Measurements from ENCODE around the gene ARMH2.

Gene ARMH2

GRCh38 chr6:24763578-24763977, 35.1 kb downstream of the ARMH2 start:
- H3K4me3 ChIP-seq (ENCODE audit: low read depth, low read length): no peak overlapping the region
- ChIA-PET POLR2A (no interaction called here), CTCF (interaction anchor here (1.2 to 1.6 kb wide), 2 partner anchors 180 to 182 kb away, joined by 4 to 5 read pairs; no protein-coding TSS in a partner anchor)
- no peak for TF ChIP-seq CTCF (IDR thresholded peaks at IDR 0.05; ENCODE audit: insufficient read depth, low read length, missing control alignments)
- DNase-seq (ENCODE audit: low read depth, low spot score): no peak

GRCh38 chr6:24761851-24762250, 36.9 kb downstream of the ARMH2 start:
- POLR2A ChIA-PET: no interaction called here
- TF ChIP-seq CTCF (IDR thresholded peaks at IDR 0.05; ENCODE audit: insufficient read depth, low read length, missing control alignments): no peak
- CTCF ChIA-PET: interaction anchor here (1.7 to 1.9 kb wide), 2 partner anchors 59 to 181 kb away, joined by 3 to 15 read pairs; no protein-coding TSS in a partner anchor
- no peak for DNase-seq (ENCODE audit: low read depth, low spot score)
- H3K4me3 ChIP-seq (ENCODE audit: low read depth, low read length): no peak overlapping the region

GRCh38 chr6:24761193-24761835, 37.4 kb downstream of the ARMH2 start:
- no peak for TF ChIP-seq CTCF (IDR thresholded peaks at IDR 0.05; ENCODE audit: insufficient read depth, low read length, missing control alignments)
- H3K4me3 ChIP-seq (ENCODE audit: low read depth, low read length): no peak overlapping the region
- CTCF ChIA-PET: interaction anchor here (1.7 to 1.9 kb wide), 2 partner anchors 58 to 181 kb away, joined by 3 to 15 read pairs; no protein-coding TSS in a partner anchor
- POLR2A ChIA-PET: no interaction called here
- DNase-seq (ENCODE audit: low read depth, low spot score): no peak

GRCh38 chr6:24760210-24760609, 38.5 kb downstream of the ARMH2 start:
- CTCF ChIA-PET: interaction anchor here (1.5 to 1.9 kb wide), 3 partner anchors 57 to 180 kb away, joined by 3 to 15 read pairs (median 9); no protein-coding TSS in a partner anchor

GRCh38 chr6:24759718-24760117, 39.0 kb downstream of the ARMH2 start:
- ChIA-PET POLR2A (no interaction called here), CTCF (interaction anchor here (1.5 kb wide), 1 partner anchor 178 kb away, joined by 9 read pairs; no protein-coding TSS in a partner anchor)
- H3K4me3 ChIP-seq (ENCODE audit: low read depth, low read length): no peak overlapping the region
- DNase-seq (ENCODE audit: low read depth, low spot score): no peak
- no peak for TF ChIP-seq CTCF (IDR thresholded peaks at IDR 0.05; ENCODE audit: insufficient read depth, low read length, missing control alignments)

More at GRCh38 chr6:24760210-24760609, 38.5 kb downstream of the ARMH2 start:
- H3K4me3 ChIP-seq (ENCODE audit: low read depth, low read length): no peak overlapping the region
- DNase-seq (ENCODE audit: low read depth, low spot score): no peak
- no peak for TF ChIP-seq CTCF (IDR thresholded peaks at IDR 0.05; ENCODE audit: insufficient read depth, low read length, missing control alignments)
- POLR2A ChIA-PET: no interaction called here

GRCh38 chr6:24757611-24758010, 41.1 kb downstream of the ARMH2 start:
- no peak for DNase-seq (ENCODE audit: low read depth, low spot score)
- no peak for TF ChIP-seq CTCF (IDR thresholded peaks at IDR 0.05; ENCODE audit: insufficient read depth, low read length, missing control alignments)
- ChIA-PET CTCF (interaction anchor here (1.0 to 1.6 kb wide), 2 partner anchors 178 to 305 kb away, joined by 3 to 5 read pairs; no protein-coding TSS in a partner anchor), POLR2A (no interaction called here)
- H3K4me3 ChIP-seq (ENCODE audit: low read depth, low read length): no peak overlapping the region
